ENCODE measurements around the gene FMNL2. TPM values are rescaled to one million over a fixed set of nuclear protein-coding genes. Genes with fewer than 3 reads are reported as not detected.
A peak's percentile ranks its signal among the peaks of the same experiment; 100 is the strongest.

FMNL2 gene
- total and polyA plus RNA-seq, 11 donors: 4.7 to 19.4 (median 5.5) TPM

- Histone ChIP-seq H3K27ac (no peak overlapping the region), H3K4me3 (no peak overlapping the region), H3K36me3 (peaks cover 0 to 73% (median 51%) of the 10 kb centered on the region in 9 donors), H3K27me3 (no peaks in the 10 kb centered on the region), H3K4me1 (peaks cover 0 to 7% (median 0%) of the 10 kb centered on the region in 12 donors), H3K9me3 (no peaks in the 10 kb centered on the region)
- TF ChIP-seq, protein P1, sequence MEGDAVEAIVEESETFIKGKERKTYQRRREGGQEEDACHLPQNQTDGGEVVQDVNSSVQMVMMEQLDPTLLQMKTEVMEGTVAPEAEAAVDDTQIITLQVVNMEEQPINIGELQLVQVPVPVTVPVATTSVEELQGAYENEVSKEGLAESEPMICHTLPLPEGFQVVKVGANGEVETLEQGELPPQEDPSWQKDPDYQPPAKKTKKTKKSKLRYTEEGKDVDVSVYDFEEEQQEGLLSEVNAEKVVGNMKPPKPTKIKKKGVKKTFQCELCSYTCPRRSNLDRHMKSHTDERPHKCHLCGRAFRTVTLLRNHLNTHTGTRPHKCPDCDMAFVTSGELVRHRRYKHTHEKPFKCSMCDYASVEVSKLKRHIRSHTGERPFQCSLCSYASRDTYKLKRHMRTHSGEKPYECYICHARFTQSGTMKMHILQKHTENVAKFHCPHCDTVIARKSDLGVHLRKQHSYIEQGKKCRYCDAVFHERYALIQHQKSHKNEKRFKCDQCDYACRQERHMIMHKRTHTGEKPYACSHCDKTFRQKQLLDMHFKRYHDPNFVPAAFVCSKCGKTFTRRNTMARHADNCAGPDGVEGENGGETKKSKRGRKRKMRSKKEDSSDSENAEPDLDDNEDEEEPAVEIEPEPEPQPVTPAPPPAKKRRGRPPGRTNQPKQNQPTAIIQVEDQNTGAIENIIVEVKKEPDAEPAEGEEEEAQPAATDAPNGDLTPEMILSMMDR (IDR thresholded peaks at IDR 0.05): peak; percentile 70 to 89 (median 80)
- no peak for TF ChIP-seq POLR2A (IDR thresholded peaks at IDR 0.05)
- intact Hi-C loops (cut with DNase I): loop anchor here in 9 of 10 donors (2.0 to 10.0 kb wide), 6 partner anchors 301 to 601 kb away; partner anchors contain the start of genes FMNL2 (in 2 of the 9) and STAM2 (in 2 of the 9)
- peak in 3 of 5 donors; percentile 39 to 54 (median 41) for DNase-seq
- peak in 3 of 4 donors; percentile 55 to 63 (median 63) for ATAC-seq
- 30 to 33% (median 32%) methylated on average over 5 of the region's 5 CpGs for WGBS, 4 donors
These were observed 300.8 kb downstream of the FMNL2 start for GRCh38 chr2:152635635-152636298.

DNA sequence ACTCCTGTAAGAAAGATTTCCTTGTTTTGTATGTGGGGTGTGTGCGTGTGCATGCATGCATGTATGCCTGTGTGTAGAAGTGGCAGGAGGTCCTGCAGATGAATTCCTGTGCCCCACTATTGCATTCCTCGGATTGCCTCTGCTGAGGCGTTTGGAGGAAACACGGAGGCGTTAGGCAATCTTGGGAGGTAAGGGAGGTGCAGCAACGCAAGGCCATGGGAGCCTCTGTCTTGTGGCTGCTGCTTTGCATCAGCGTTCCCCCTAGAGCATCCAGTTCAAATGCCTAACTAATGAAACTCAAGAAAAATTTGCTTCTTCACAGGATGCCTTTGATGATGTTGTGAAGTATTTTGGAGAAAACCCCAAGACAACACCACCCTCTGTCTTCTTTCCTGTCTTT is 302.3 kb downstream of the FMNL2 start:
- no peak overlapping the region for H3K4me3 ChIP-seq
- ATAC-seq: no peak
- no peak for TF ChIP-seq POLR2A (IDR thresholded peaks at IDR 0.05)
- TF ChIP-seq, protein P1 (IDR thresholded peaks at IDR 0.05): no peak
- WGBS, 4 donors: 86 to 96% (median 88%) methylated on average over 7 of the region's 7 CpGs
- H3K27me3 ChIP-seq: no peaks in the 10 kb centered on the region
- peaks cover 0 to 79% (median 53%) of the 10 kb centered on the region in 9 donors for H3K36me3 ChIP-seq
- no peak for DNase-seq
- intact Hi-C loops (cut with DNase I): loop anchor here in 8 of 10 donors (5.0 to 10.0 kb wide), 5 partner anchors 302 to 602 kb away; partner anchors contain the start of genes FMNL2 (in 2 of the 8) and STAM2 (in 2 of the 8)
- peaks cover 0 to 7% (median 0%) of the 10 kb centered on the region in 12 donors for H3K4me1 ChIP-seq
- no peak overlapping the region for H3K27ac ChIP-seq
- no peaks in the 10 kb centered on the region for H3K9me3 ChIP-seq

GRCh38 chr2:152638056-152638455 is 303.1 kb downstream of the FMNL2 start:
- DNase-seq: no peak
- peaks cover 0 to 79% (median 50%) of the 10 kb centered on the region in 9 donors for H3K36me3 ChIP-seq
- WGBS, 4 donors: 87 to 98% (median 91%) methylated on average over 2 of the region's 2 CpGs
- H3K27me3 ChIP-seq: no peaks in the 10 kb centered on the region
- no peak overlapping the region for H3K27ac ChIP-seq
- no peak overlapping the region for H3K4me3 ChIP-seq
- H3K4me1 ChIP-seq: peaks cover 0 to 7% (median 0%) of the 10 kb centered on the region in 12 donors
- TF ChIP-seq POLR2A (IDR thresholded peaks at IDR 0.05): no peak
- TF ChIP-seq, protein P1 (IDR thresholded peaks at IDR 0.05): no peak
- intact Hi-C loops (cut with DNase I): loop anchor here in 8 of 10 donors (5.0 to 10.0 kb wide), 5 partner anchors 303 to 603 kb away; partner anchors contain the start of genes FMNL2 (in 2 of the 8) and STAM2 (in 2 of the 8)
- no peak for ATAC-seq
- H3K9me3 ChIP-seq: no peaks in the 10 kb centered on the region

DNA sequence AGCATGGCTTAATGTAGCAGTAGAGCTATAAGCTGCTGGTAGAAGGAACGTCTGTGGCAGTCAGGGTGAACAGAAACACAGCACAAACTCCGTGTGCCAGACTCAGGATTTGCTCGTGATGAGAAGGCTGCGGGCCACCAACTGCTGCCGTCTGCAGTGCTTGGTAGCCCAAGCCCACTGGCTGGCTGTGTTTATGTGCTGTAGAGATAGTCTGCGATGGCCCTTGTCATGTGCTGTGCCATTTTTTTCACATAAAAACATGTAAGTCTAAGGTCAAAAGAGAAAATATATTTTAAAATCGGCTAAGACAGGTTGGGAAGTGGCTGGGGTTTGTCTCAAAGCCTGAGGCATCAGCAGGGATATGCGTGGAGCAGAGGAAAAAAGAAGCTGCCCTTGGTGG is 303.6 kb downstream of the FMNL2 start:
- no peak overlapping the region for H3K27ac ChIP-seq
- 78 to 82% (median 79%) methylated on average over 8 of the region's 8 CpGs for WGBS, 4 donors
- TF ChIP-seq POLR2A (IDR thresholded peaks at IDR 0.05): no peak
- TF ChIP-seq, protein P1 (IDR thresholded peaks at IDR 0.05): no peak
- no peak overlapping the region for H3K4me3 ChIP-seq
- intact Hi-C loops (cut with DNase I): loop anchor here in 8 of 10 donors (5.0 to 10.0 kb wide), 5 partner anchors 304 to 604 kb away; partner anchors contain the start of genes FMNL2 (in 2 of the 8) and STAM2 (in 2 of the 8)
- no peak for ATAC-seq
- H3K4me1 ChIP-seq: peaks cover 0 to 7% (median 0%) of the 10 kb centered on the region in 12 donors
- H3K9me3 ChIP-seq: no peaks in the 10 kb centered on the region
- H3K36me3 ChIP-seq: peaks cover 0 to 79% (median 50%) of the 10 kb centered on the region in 9 donors
- no peak for DNase-seq
- H3K27me3 ChIP-seq: no peaks in the 10 kb centered on the region

Measured in heart left ventricle (tissue), 16 donors.